Ishikawa (cell line): ENCODE results near the gene JMJD7.

Experiments
- CEBPB ChIP-seq: IDR thresholded peaks from 2 replicates; pipeline ENCODE4 v1.6.1; 2012
- CREB1 ChIP-seq: IDR thresholded peaks from 2 replicates; pipeline ENCODE4 v1.6.1; 2012; ENCODE audit warnings: low read depth
- REST ChIP-seq: IDR thresholded peaks from 2 replicates; pipeline ENCODE4 v1.6.1; 2012; ENCODE audit warnings: low read depth, mild to moderate bottlenecking
- TAF1 ChIP-seq: IDR thresholded peaks from 2 replicates; pipeline ENCODE4 v1.6.1; 2012; ENCODE audit warnings: low read depth, mild to moderate bottlenecking
- TF ChIP-seq, protein P1 (sequence below): IDR thresholded peaks from 2 replicates; pipeline ENCODE4 v1.6.1; 2012

DNA sequence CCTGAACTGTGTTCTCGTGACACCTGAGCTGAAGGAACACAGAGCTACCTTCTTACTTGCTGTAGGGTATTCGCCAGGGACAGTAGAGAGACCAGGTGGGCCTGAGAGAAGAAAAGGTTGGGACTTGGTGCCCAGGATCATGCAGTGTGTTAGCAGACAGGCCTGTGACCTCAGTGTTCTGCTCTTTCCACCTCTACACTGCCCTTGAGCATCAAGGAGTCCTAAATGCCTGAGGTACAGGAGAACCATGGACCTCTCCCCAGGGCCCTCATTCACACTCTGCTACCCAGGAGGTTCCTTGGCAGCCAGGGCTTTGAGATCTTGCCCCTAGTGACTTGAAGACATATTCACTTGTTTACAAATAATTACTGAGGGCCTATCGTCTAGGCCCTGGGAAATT is 22.2 kb upstream of the JMJD7 start:
- no peak for TF ChIP-seq REST
- no peak for TF ChIP-seq TAF1
- TF ChIP-seq, protein P1, sequence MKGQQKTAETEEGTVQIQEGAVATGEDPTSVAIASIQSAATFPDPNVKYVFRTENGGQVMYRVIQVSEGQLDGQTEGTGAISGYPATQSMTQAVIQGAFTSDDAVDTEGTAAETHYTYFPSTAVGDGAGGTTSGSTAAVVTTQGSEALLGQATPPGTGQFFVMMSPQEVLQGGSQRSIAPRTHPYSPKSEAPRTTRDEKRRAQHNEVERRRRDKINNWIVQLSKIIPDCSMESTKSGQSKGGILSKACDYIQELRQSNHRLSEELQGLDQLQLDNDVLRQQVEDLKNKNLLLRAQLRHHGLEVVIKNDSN, result no peak
- TF ChIP-seq CREB1, result no peak
- no peak for TF ChIP-seq CEBPB
